MCF 10A (cell line): ENCODE results near the gene AKAP9. TPM values are rescaled to one million over a fixed set of nuclear protein-coding genes. Genes with fewer than 3 reads are reported as not detected.
"Not testable (repeated sequence)": the region's sequence is repeated elsewhere in the genome, so short reads cannot be mapped to it uniquely, and the experiment has no call there.

ENCODE experiments used
- BruUV-seq: library from RNA; stranded (reverse); fragments of 400-500 nt; replicated peaks from 2 replicates; lab custom pipeline; 2021; lab: Mats Ljungman, UMichigan
- CTCF ChIA-PET: fragments of 300-600 bp; sonication (Branson Sonifier 250); formaldehyde crosslinking; extraction: SDS; loops from one replicate; lab custom pipeline; 2021; ENCODE audit warnings: antibody characterized with exemption, inconsistent platforms; lab: Yijun Ruan, JAX
- POLR2A ChIA-PET: fragments of 300-600, 350-650 bp; sonication (Branson Sonifier 250); formaldehyde crosslinking; extraction: SDS; loops from one replicate; lab custom pipeline; 2020; ENCODE audit warnings: antibody characterized with exemption, inconsistent platforms; lab: Yijun Ruan, JAX
- DNase-seq: peaks from one replicate; pipeline ENCODE4 v3.0.0-alpha.2; 2018; ENCODE audit not compliant: unreplicated experiment
- H3K27ac Mint-ChIP-seq: one replicate; pipeline ENCODE4 v1.8.0; 2022; ENCODE audit warnings: mild to moderate bottlenecking, low read depth, mixed read lengths; ENCODE audit not compliant: unreplicated experiment
- H3K27me3 Mint-ChIP-seq: one replicate; pipeline ENCODE4 v1.8.0; 2022; ENCODE audit warnings: mixed read lengths; ENCODE audit not compliant: insufficient read depth, unreplicated experiment
- H3K36me3 Mint-ChIP-seq: one replicate; pipeline ENCODE4 v1.8.0; 2022; ENCODE audit warnings: mild to moderate bottlenecking, moderate library complexity, mixed read lengths; ENCODE audit not compliant: insufficient read depth, unreplicated experiment
- H3K4me1 Mint-ChIP-seq: one replicate; pipeline ENCODE4 v1.8.0; 2022; ENCODE audit warnings: mixed read lengths; ENCODE audit not compliant: insufficient read depth, unreplicated experiment
- H3K4me3 Mint-ChIP-seq: one replicate; pipeline ENCODE4 v1.8.0; 2022; ENCODE audit warnings: mild to moderate bottlenecking, moderate library complexity, mixed read lengths; ENCODE audit not compliant: unreplicated experiment
- H3K9me3 Mint-ChIP-seq: one replicate; pipeline ENCODE4 v1.8.0; 2022; ENCODE audit warnings: mixed read lengths; ENCODE audit not compliant: unreplicated experiment
- intact Hi-C: fragments of 100-400 bp; cut with micrococcal nuclease; formaldehyde crosslinking; loops from 2 replicates; pipeline ENCODE4 v1.14.1; 2022
- total RNA-seq: library from RNA; stranded (reverse); gene quantifications from 2 replicates; pipeline ENCODE4 v1.2.3, GENCODE V29; 2022
- TF ChIP-seq, protein P1 (sequence below): fragments of 200-600 bp; IDR thresholded peaks from one replicate; pipeline ENCODE4 v1.8.0; 2022; ENCODE audit warnings: antibody characterized with exemption, mild to moderate bottlenecking; ENCODE audit not compliant: unreplicated experiment

AKAP9 gene
- total RNA-seq, 1 experiment from 2014 or later: 39.2 TPM

DNA sequence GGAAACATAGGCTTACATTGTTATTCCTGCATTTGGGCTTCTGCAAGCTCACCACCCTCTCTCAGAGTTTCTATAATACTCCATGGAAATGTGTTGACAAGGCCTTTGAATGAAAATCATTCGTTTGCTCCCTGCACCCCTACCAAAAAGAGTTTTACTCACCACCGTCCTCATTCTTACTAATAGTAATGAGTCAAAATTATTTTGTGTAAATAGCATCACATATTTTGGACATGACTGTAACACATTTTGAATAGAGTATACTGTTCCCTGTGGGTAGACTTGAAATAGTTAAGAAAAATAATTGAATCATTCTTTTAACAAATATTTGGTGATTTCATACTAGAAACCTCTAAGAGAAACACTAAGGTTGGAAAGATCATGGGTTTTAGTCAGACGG is 84.6 kb downstream of the AKAP9 start:
- ChIA-PET CTCF (no interaction called here), POLR2A (interaction anchor here (1.7 kb wide), 1 partner anchor 80 kb away, joined by 3 read pairs; no protein-coding TSS in a partner anchor)
- Mint-ChIP-seq H3K36me3 (peaks cover 47% of the 10 kb centered on the region), H3K4me3 (no peak overlapping the region), H3K27ac (no peak overlapping the region), H3K4me1 (peaks cover 5% of the 10 kb centered on the region), H3K27me3 (no peaks in the 10 kb centered on the region), H3K9me3 (no peaks in the 10 kb centered on the region)
- DNase-seq: peak; percentile 23
- intact Hi-C loops: no loop called here
- BruUV-seq: no TSS peak
- TF ChIP-seq, protein P1, sequence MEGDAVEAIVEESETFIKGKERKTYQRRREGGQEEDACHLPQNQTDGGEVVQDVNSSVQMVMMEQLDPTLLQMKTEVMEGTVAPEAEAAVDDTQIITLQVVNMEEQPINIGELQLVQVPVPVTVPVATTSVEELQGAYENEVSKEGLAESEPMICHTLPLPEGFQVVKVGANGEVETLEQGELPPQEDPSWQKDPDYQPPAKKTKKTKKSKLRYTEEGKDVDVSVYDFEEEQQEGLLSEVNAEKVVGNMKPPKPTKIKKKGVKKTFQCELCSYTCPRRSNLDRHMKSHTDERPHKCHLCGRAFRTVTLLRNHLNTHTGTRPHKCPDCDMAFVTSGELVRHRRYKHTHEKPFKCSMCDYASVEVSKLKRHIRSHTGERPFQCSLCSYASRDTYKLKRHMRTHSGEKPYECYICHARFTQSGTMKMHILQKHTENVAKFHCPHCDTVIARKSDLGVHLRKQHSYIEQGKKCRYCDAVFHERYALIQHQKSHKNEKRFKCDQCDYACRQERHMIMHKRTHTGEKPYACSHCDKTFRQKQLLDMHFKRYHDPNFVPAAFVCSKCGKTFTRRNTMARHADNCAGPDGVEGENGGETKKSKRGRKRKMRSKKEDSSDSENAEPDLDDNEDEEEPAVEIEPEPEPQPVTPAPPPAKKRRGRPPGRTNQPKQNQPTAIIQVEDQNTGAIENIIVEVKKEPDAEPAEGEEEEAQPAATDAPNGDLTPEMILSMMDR: no peak

DNA sequence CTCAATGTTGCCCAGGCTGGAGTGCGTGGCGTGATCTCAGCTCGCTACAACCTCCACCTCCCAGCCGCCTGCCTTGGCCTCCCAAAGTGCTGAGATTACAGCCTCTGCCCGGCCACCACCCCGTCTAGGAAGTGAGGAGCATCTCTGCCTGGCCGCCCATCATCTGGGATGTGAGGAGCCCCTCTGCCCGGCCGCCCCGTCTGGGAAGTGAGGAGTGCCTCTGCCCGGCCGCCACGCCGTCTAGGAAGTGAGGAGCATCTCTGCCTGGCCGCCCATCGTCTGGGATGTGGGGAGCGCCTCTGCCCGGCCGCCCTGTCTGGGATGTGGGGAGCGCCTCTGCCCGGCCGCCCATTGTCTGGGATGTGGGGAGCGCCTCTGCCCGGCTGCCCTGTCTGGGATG is 86.0 kb downstream of the AKAP9 start:
- BruUV-seq, H3K27ac Mint-ChIP-seq, CTCF ChIA-PET: not testable (repeated sequence)

DNA sequence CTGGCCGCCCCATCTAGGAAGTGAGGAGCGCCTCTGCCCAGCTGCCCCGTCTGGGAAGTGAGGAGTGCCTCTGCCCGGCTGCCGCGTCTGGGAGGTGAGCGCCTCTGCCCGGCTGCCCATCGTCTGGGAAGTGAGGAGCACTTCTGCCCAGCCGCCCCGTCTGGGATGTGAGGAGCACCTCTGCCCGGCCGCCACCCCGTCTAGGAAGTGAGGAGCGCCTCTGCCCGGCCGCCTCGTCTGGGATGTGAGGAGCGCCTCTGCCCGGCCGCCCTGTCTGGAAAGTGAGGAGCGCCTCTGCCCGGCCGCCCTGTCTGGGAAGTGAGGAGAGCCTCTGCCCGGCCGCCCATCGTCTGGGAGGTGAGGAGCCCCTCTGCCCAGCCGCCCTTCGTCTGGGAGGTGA is 86.5 kb downstream of the AKAP9 start:
- H3K9me3 Mint-ChIP-seq, H3K4me3 Mint-ChIP-seq, DNase-seq, H3K27me3 Mint-ChIP-seq, H3K27ac Mint-ChIP-seq, CTCF ChIA-PET, H3K4me1 Mint-ChIP-seq, BruUV-seq, POLR2A ChIA-PET, intact Hi-C loops: not testable (repeated sequence)
- H3K36me3 Mint-ChIP-seq: peaks cover 52% of the 10 kb centered on the region

More for the DNA sequence above, 86.0 kb downstream of the AKAP9 start:
- H3K4me3 Mint-ChIP-seq, DNase-seq, H3K9me3 Mint-ChIP-seq, H3K4me1 Mint-ChIP-seq, intact Hi-C loops, H3K27me3 Mint-ChIP-seq: not testable (repeated sequence)
- peaks cover 51% of the 10 kb centered on the region for H3K36me3 Mint-ChIP-seq
- POLR2A ChIA-PET: interaction anchor here (0.9 kb wide), 1 partner anchor 86 kb away, joined by 3 read pairs; the partner anchor contains the start of gene AKAP9

DNA sequence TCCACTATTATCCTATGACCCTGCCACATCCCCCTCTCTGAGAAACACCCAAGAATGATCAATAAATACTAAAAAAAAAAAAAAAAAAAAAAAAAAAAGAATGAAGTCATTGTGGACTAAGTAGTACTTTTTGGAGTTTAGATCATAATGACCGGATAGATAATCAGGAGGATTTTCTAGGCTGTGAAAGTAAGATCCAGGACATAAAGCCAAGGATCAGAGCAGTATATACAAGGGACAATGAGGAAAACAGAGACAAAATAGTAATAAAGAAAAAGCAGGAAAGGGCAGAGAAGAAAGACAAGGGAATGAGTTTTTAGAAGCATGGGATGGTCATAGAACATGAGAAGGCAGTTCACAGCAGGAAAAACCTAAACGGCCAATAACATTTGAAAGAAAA is 87.6 kb downstream of the AKAP9 start:
- intact Hi-C loops: no loop called here
- TF ChIP-seq, protein P1: no peak

DNA sequence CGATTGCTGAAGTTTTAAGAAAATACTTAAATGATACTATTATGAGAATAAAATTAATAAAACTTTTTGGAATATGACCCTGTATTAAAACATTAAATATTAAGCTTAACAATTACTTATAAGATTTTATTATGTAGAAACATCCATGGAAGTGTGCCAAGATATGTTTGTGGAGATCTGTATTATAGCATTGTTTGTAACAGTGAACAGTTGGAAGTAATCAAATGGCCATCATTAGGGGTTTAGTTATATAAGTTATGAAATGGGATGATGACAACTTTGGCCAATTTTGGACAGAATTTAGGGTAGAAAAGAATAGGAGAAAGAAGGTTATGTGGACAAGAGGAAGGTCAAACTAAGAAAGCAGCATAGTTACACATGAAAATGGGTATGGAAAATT is 88.0 kb downstream of the AKAP9 start:
- Mint-ChIP-seq H3K4me3 (no peak overlapping the region), H3K27me3 (no peaks in the 10 kb centered on the region)
- POLR2A ChIA-PET: no interaction called here

More for the DNA sequence above, 87.6 kb downstream of the AKAP9 start:
- H3K4me1 Mint-ChIP-seq: peaks cover 5% of the 10 kb centered on the region
- POLR2A ChIA-PET: no interaction called here
- no peaks in the 10 kb centered on the region for H3K9me3 Mint-ChIP-seq
- H3K4me3 Mint-ChIP-seq: no peak overlapping the region
- CTCF ChIA-PET: no interaction called here
- no peak for DNase-seq
- BruUV-seq: no TSS peak
- H3K36me3 Mint-ChIP-seq: peaks cover 49% of the 10 kb centered on the region
- no peak overlapping the region for H3K27ac Mint-ChIP-seq
- no peaks in the 10 kb centered on the region for H3K27me3 Mint-ChIP-seq

More for the DNA sequence above, 88.0 kb downstream of the AKAP9 start:
- Mint-ChIP-seq H3K27ac (no peak overlapping the region), H3K4me1 (peaks cover 6% of the 10 kb centered on the region), H3K9me3 (no peaks in the 10 kb centered on the region), H3K36me3 (peaks cover 49% of the 10 kb centered on the region)
- intact Hi-C loops: no loop called here
- DNase-seq: no peak
- BruUV-seq: no TSS peak
- TF ChIP-seq, protein P1: no peak
- CTCF ChIA-PET: no interaction called here
